Activated B cell treated with CpG ODN at 0.5 μM for 24 hours (primary cell): ENCODE data around the gene MLLT3. TPM values are rescaled to one million over a fixed set of nuclear protein-coding genes. Genes with fewer than 3 reads are reported as not detected.

ENCODE experiments used
- ATAC-seq: fragments of 200-7000 bp; cut with Tn5 transposase; one replicate; pipeline ENCODE4 v1.10.0; 2021; ENCODE audit warnings: low read depth, mild to moderate bottlenecking, moderate library complexity
- CTCF ChIA-PET: fragments of 350-600 bp; sonication (Branson Sonifier 250); formaldehyde crosslinking; loops from one replicate; lab custom pipeline; 2021; ENCODE audit warnings: antibody characterized with exemption; lab: Charles Lee
- POLR2A ChIA-PET: fragments of 350-600 bp; sonication (Branson Sonifier 250); formaldehyde crosslinking; loops from one replicate; lab custom pipeline; 2021; ENCODE audit warnings: antibody characterized with exemption; lab: Charles Lee
- DNase-seq: peaks from one replicate; pipeline ENCODE4 v3.0.0; 2022
- H3K27ac Mint-ChIP-seq: one replicate; pipeline ENCODE4 v1.8.0; 2020; ENCODE audit warnings: mixed read lengths
- H3K27me3 Mint-ChIP-seq: one replicate; pipeline ENCODE4 v1.8.0; 2021; ENCODE audit warnings: mixed read lengths
- H3K36me3 Mint-ChIP-seq: one replicate; pipeline ENCODE4 v1.8.0; 2021; ENCODE audit warnings: low read depth, mixed read lengths
- H3K4me1 Mint-ChIP-seq: one replicate; pipeline ENCODE4 v1.8.0; 2021; ENCODE audit warnings: mixed read lengths
- H3K4me3 Mint-ChIP-seq: one replicate; pipeline ENCODE4 v1.8.0; 2020; ENCODE audit warnings: mild to moderate bottlenecking, mixed read lengths
- H3K9me3 Mint-ChIP-seq: one replicate; pipeline ENCODE4 v1.8.0; 2020; ENCODE audit warnings: mixed read lengths
- CTCF ChIP-seq: fragments of 200-600 bp; IDR thresholded peaks from one replicate; pipeline ENCODE4 v1.8.0; 2022; ENCODE audit warnings: antibody characterized with exemption, mild to moderate bottlenecking
- intact Hi-C: fragments of 100-400 bp; cut with micrococcal nuclease; formaldehyde crosslinking; loops from one replicate; pipeline ENCODE4 v1.15.1; 2024
- total RNA-seq: library from RNA; stranded (reverse); gene quantifications from 2 replicates; pipeline ENCODE4 v1.2.3, GENCODE V29; 2022

Gene MLLT3
- total RNA-seq, 1 donor from 2014 or later: 1.5 TPM

GRCh38 chr9:20479419-20480155 lies 142.7 kb downstream of the MLLT3 start:
- no peaks in the 10 kb centered on the region for H3K27me3 Mint-ChIP-seq
- no peaks in the 10 kb centered on the region for H3K9me3 Mint-ChIP-seq
- intact Hi-C loops: no loop called here
- H3K4me3 Mint-ChIP-seq: no peak overlapping the region
- DNase-seq: no peak
- CTCF ChIA-PET: no interaction called here
- no peak overlapping the region for H3K27ac Mint-ChIP-seq
- POLR2A ChIA-PET: no interaction called here
- no peak for TF ChIP-seq CTCF
- H3K4me1 Mint-ChIP-seq: peaks cover 4% of the 10 kb centered on the region
- no peaks in the 10 kb centered on the region for H3K36me3 Mint-ChIP-seq
- no peak for ATAC-seq

- peaks cover 4% of the 10 kb centered on the region for H3K4me1 Mint-ChIP-seq
- intact Hi-C loops: no loop called here
- no peak for ATAC-seq
- H3K36me3 Mint-ChIP-seq: no peaks in the 10 kb centered on the region
- ChIA-PET POLR2A (no interaction called here), CTCF (no interaction called here)
- H3K4me3 Mint-ChIP-seq: no peak overlapping the region
- no peaks in the 10 kb centered on the region for H3K27me3 Mint-ChIP-seq
- no peak for TF ChIP-seq CTCF
- H3K27ac Mint-ChIP-seq: no peak overlapping the region
- DNase-seq: no peak
- no peaks in the 10 kb centered on the region for H3K9me3 Mint-ChIP-seq
Measured at GRCh38 chr9:20478786-20479185, 143.5 kb downstream of the MLLT3 start.

DNA sequence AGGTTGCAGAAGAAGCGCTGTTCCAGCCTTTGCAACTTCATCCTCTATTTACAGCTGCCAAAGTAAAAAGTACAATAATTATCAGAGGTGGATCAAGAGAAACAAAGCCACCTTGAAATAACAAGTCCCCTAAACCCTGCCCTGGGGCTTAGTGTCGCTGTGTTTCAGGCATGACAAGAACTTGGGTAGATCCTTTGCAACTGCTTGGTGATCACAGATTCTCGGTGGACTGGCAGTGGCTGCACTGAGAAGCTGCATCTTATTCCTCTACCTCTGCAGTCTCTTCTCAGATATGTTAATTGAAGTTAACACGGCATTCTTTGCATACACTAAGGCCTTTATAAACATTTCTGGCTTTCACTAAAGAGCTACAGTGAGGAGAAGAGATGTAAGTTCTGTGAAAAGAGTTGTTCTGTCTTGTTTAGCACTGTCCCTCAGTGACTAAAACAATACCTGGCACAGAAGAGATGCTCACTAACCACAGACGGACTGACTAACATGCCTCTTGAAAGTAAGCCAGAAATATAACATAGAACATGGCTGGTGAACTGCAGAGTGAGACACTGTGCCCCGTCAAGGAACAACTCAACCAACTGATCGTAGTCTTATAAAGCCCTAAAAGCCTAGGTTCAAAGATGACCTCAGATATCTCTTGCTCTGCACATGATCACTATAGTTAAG lies 144.2 kb downstream of the MLLT3 start:
- Mint-ChIP-seq H3K4me3 (no peak overlapping the region), H3K36me3 (no peaks in the 10 kb centered on the region), H3K9me3 (no peaks in the 10 kb centered on the region), H3K27ac (no peak overlapping the region), H3K27me3 (no peaks in the 10 kb centered on the region), H3K4me1 (peaks cover 4% of the 10 kb centered on the region)
- intact Hi-C loops: no loop called here
- POLR2A ChIA-PET: no interaction called here
- DNase-seq (no peak), ATAC-seq (no peak)
- no peak for TF ChIP-seq CTCF
- CTCF ChIA-PET: no interaction called here

GRCh38 chr9:20476912-20477521 lies 145.3 kb downstream of the MLLT3 start:
- no peaks in the 10 kb centered on the region for H3K36me3 Mint-ChIP-seq
- no peak for DNase-seq
- H3K4me1 Mint-ChIP-seq: peaks cover 4% of the 10 kb centered on the region
- intact Hi-C loops: no loop called here
- POLR2A ChIA-PET: no interaction called here
- no peak for TF ChIP-seq CTCF
- no peaks in the 10 kb centered on the region for H3K9me3 Mint-ChIP-seq
- H3K4me3 Mint-ChIP-seq: no peak overlapping the region
- ATAC-seq: no peak
- CTCF ChIA-PET: no interaction called here
- H3K27ac Mint-ChIP-seq: no peak overlapping the region
- H3K27me3 Mint-ChIP-seq: no peaks in the 10 kb centered on the region

- ChIA-PET CTCF (no interaction called here), POLR2A (no interaction called here)
- no peaks in the 10 kb centered on the region for H3K36me3 Mint-ChIP-seq
- intact Hi-C loops: no loop called here
- DNase-seq: no peak
- no peaks in the 10 kb centered on the region for H3K4me1 Mint-ChIP-seq
- no peak overlapping the region for H3K27ac Mint-ChIP-seq
- H3K4me3 Mint-ChIP-seq: no peak overlapping the region
- ATAC-seq: no peak
- no peaks in the 10 kb centered on the region for H3K9me3 Mint-ChIP-seq
- no peak for TF ChIP-seq CTCF
- no peaks in the 10 kb centered on the region for H3K27me3 Mint-ChIP-seq
Measured at GRCh38 chr9:20474496-20474895, 147.8 kb downstream of the MLLT3 start.
